ENCODE data around the gene FYB1. TPM values are rescaled to one million over a fixed set of nuclear protein-coding genes. Genes with fewer than 3 reads are reported as not detected.

FYB1 gene
- total RNA-seq, 1 experiment from 2014 or later: 0.42 TPM

DNA sequence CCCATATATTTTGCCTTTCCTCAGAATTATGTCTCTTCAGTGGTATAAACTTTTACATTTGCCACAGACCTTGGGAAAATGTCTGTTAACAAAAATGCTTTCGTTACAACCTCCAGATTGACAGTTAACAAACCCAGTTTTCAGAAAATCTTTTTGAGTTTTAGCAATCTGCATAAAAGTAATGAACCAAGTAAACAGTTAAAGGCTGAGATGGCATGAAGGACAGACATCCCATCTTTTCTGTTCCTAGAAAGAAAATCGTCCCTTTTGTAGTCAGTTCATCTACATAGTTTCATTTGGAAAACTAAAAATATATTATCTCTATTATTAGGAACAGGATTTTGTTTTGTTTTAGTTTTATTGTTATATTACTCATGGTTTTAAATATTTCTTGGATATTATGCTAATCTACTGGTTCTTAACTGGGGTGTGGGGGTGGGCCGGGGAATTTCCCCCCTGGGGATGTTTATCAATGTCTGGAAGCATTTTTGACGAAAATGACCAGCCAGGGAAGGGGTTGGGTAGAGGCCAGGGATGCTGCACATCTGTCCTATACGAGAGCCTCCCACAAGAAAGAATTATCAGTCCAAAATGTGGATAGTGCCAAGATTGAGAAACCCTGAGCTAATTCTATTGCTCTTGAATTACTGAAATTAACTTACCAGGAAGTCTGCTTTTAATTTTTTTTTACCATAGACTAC lies 11.9 kb downstream of the FYB1 start:
- Histone ChIP-seq H3K4me3 (replicated peaks in 1 of 2; ENCODE audit: low read depth in 1 of 2, low read length in 2 of 2) (no peak overlapping the region), H3K27me3 (ENCODE audit: insufficient read depth, low read length) (no peaks in the 10 kb centered on the region), H3K4me1 (ENCODE audit: control insufficient read depth in 1 of 2, insufficient read depth in 2 of 2, low read length in 2 of 2) (no peaks in the 10 kb centered on the region), H3K27ac (ENCODE audit: low read depth, low read length) (no peak overlapping the region), H2AFZ (ENCODE audit: low read depth, low read length, poor library complexity, severe bottlenecking) (no peak overlapping the region), H3K4me2 (ENCODE audit: low read length) (no peak overlapping the region), H3K9ac (ENCODE audit: low read length) (no peak overlapping the region), H3K79me2 (ENCODE audit: insufficient read depth, low read length) (no peaks in the 10 kb centered on the region), H3K9me3 (ENCODE audit: control insufficient read depth in 1 of 2, insufficient read depth in 1 of 2, low read depth in 1 of 2, low read length in 2 of 2) (no peaks in the 10 kb centered on the region), H3K36me3 (ENCODE audit: control insufficient read depth in 1 of 2, insufficient read depth in 2 of 2, low read length in 2 of 2) (no peaks in the 10 kb centered on the region), H3K9me2 (ENCODE audit: insufficient read depth) (no peaks in the 10 kb centered on the region), H4K20me1 (ENCODE audit: insufficient read depth) (no peaks in the 10 kb centered on the region)
- CTCF ChIA-PET: no interaction called here
- TF ChIP-seq CBX3 (IDR thresholded peaks at IDR 0.05; ENCODE audit: low read depth) (no peak), YY1 (IDR thresholded peaks at IDR 0.05; ENCODE audit: extremely low read depth, insufficient replicate concordance, low read depth, low read length) (no peak), FOSL1 (IDR thresholded peaks at IDR 0.05; ENCODE audit: low read depth) (no peak), ZFX (IDR thresholded peaks at IDR 0.05) (no peak), SRF (IDR thresholded peaks at IDR 0.05; ENCODE audit: low read depth) (no peak), EZH2 (IDR thresholded peaks at IDR 0.05) (no peak), TCF7L2 (IDR thresholded peaks at IDR 0.05; ENCODE audit: borderline replicate concordance, extremely low read depth, insufficient read depth, insufficient read length) (no peak), SIN3A (IDR thresholded peaks at IDR 0.05; ENCODE audit: low read depth) (no peak), EGR1 (IDR thresholded peaks at IDR 0.05; ENCODE audit: low read depth) (no peak), ZNF274 (IDR thresholded peaks at IDR 0.05; ENCODE audit: low read depth, low read length) (no peak)
- TF ChIP-seq, protein P1, sequence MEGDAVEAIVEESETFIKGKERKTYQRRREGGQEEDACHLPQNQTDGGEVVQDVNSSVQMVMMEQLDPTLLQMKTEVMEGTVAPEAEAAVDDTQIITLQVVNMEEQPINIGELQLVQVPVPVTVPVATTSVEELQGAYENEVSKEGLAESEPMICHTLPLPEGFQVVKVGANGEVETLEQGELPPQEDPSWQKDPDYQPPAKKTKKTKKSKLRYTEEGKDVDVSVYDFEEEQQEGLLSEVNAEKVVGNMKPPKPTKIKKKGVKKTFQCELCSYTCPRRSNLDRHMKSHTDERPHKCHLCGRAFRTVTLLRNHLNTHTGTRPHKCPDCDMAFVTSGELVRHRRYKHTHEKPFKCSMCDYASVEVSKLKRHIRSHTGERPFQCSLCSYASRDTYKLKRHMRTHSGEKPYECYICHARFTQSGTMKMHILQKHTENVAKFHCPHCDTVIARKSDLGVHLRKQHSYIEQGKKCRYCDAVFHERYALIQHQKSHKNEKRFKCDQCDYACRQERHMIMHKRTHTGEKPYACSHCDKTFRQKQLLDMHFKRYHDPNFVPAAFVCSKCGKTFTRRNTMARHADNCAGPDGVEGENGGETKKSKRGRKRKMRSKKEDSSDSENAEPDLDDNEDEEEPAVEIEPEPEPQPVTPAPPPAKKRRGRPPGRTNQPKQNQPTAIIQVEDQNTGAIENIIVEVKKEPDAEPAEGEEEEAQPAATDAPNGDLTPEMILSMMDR (IDR thresholded peaks at IDR 0.05 in 2 of 3, conservative IDR thresholded peaks at IDR 0.05 in 1 of 3; ENCODE audit: borderline replicate concordance in 1 of 3, insufficient read depth in 1 of 3, low read depth in 2 of 3, low read length in 2 of 3): no peak
- TF ChIP-seq, protein P2, sequence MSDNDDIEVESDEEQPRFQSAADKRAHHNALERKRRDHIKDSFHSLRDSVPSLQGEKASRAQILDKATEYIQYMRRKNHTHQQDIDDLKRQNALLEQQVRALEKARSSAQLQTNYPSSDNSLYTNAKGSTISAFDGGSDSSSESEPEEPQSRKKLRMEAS (IDR thresholded peaks at IDR 0.05): no peak
- TF ChIP-seq, protein P3, sequence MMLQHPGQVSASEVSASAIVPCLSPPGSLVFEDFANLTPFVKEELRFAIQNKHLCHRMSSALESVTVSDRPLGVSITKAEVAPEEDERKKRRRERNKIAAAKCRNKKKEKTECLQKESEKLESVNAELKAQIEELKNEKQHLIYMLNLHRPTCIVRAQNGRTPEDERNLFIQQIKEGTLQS (IDR thresholded peaks at IDR 0.05): no peak
- intact Hi-C loops (cut with micrococcal nuclease): no loop called here
- DNase-seq (ENCODE audit: low read depth, low spot score) (no peak), ATAC-seq (no peak)
- BruUV-seq (replicated peaks): no TSS peak
- RAD21 ChIA-PET (ENCODE audit: low non-redundant PET in 1 of 2, low total read pairs in 2 of 2, uncharacterized antibody in 2 of 2, unreplicated experiment in 2 of 2): no interaction called here
- POLR2A ChIA-PET: no interaction called here

Data from HCT116 (cell line).